Stimulated activated naive CD8-positive, alpha-beta T cell treated with anti-CD3 and anti-CD28 coated beads, Interleukin-15, amount 100 ng/mL, for 72 hours (primary cell): ENCODE results near the gene CD7.
A peak's percentile ranks its signal among the peaks of the same experiment; 100 is the strongest.
"Not testable (repeated sequence)": the region's sequence is repeated elsewhere in the genome, so short reads cannot be mapped to it uniquely, and the experiment has no call there.

Source experiments
- ATAC-seq: fragments of 150-1000 bp; cut with Tn5 transposase; 2 replicates; pipeline ENCODE4 v1.10.0; 2021; ENCODE audit warnings: mild to moderate bottlenecking, moderate library complexity
- DNase-seq, 2 donors: peaks; one replicate each; pipeline ENCODE4 v3.0.0; 2021 to 2022
- H3K27ac Mint-ChIP-seq, 2 donors: one replicate each; pipeline ENCODE4 v1.8.0; 2022; ENCODE audit warnings: mild to moderate bottlenecking in 2 of 2, mixed read lengths in 2 of 2, moderate library complexity in 2 of 2
- H3K27me3 Mint-ChIP-seq: one replicate; pipeline ENCODE4 v1.8.0; 2022; ENCODE audit warnings: mixed read lengths
- H3K4me1 Mint-ChIP-seq: one replicate; pipeline ENCODE4 v1.8.0; 2022; ENCODE audit warnings: mild to moderate bottlenecking, mixed read lengths
- H3K4me3 Mint-ChIP-seq, 2 donors: one replicate each; pipeline ENCODE4 v1.8.0; 2022; ENCODE audit warnings: mild to moderate bottlenecking in 2 of 2, mixed read lengths in 2 of 2, moderate library complexity in 1 of 2
- H3K9me3 Mint-ChIP-seq, 2 donors: one replicate each; pipeline ENCODE4 v1.8.0; 2022; ENCODE audit warnings: mixed read lengths in 2 of 2

CD7 gene

DNA sequence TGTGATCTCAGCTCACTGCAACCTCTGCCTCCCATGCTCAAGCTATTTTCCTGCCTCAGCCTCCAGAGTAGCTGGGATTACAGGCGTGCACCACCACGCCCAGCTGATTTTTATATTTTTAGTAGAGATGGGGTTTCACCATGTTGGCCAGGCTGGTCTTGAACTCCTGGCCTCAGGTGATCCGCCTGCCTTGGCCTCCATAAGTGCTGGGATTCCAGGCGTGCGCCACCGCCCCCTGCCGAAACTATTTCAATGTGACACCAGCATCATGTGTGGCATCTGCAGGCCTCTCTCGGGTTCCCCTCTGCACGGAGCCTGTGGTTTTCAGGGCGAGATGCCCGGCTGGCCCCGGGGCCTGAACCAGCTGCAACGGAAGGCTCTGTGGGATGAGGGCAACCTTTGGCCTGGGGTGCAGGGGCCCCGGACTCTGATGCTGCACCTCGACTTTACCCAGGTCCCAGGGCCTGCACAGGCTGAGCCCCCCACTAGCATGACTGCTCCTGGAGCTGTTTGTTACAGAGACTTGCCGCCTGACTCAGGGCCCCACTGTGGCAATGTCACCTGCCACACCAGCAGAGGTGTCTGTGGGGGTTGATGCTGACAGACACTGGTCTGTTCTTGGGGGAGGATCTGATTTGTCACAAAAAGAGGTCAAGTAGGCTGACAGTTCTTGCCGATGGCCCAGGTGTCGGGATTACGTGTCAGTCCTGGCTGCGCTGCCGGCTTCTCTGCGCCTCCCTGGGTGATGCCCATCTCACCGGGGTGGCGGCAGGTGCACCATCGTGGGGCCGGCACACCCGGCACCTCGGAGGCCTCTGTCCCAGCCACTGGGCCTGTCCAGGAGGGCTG lies 33.0 kb upstream of the CD7 start:
- H3K4me1 Mint-ChIP-seq: peaks cover 23% of the 10 kb centered on the region
- no peak overlapping the region for H3K27ac Mint-ChIP-seq
- ATAC-seq: peak; percentile 32
- peak in 1 of 2 donors; percentile 62 for DNase-seq
- H3K27me3 Mint-ChIP-seq: peaks cover 50% of the 10 kb centered on the region
- no peak overlapping the region for H3K4me3 Mint-ChIP-seq
- H3K9me3 Mint-ChIP-seq: no peaks in the 10 kb centered on the region

DNA sequence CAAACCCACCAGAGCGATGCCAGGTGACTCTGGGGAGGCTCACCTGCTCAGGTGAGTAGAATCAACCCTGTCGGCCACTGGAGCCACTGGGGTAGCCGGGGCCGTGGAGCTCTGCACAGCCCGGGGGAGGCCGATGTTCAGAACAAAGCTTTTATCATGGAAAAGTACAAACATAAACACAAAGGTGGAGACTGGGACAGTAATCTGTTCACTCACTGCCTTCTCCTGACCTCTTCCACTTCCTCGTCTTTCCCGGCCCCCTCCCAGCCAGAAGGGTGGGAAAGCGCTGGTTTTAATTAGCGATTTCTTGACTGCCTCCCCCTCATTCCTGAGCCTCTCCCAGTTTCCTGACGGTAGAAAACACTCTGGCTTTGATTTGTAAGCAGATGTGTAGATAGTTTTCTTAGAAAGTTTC lies 31.9 kb upstream of the CD7 start:
- no peak overlapping the region for H3K27ac Mint-ChIP-seq
- no peak overlapping the region for H3K4me3 Mint-ChIP-seq
- H3K27me3 Mint-ChIP-seq: peaks cover 41% of the 10 kb centered on the region
- no peak for DNase-seq
- no peaks in the 10 kb centered on the region for H3K9me3 Mint-ChIP-seq
- ATAC-seq: no peak
- H3K4me1 Mint-ChIP-seq: peaks cover 23% of the 10 kb centered on the region

DNA sequence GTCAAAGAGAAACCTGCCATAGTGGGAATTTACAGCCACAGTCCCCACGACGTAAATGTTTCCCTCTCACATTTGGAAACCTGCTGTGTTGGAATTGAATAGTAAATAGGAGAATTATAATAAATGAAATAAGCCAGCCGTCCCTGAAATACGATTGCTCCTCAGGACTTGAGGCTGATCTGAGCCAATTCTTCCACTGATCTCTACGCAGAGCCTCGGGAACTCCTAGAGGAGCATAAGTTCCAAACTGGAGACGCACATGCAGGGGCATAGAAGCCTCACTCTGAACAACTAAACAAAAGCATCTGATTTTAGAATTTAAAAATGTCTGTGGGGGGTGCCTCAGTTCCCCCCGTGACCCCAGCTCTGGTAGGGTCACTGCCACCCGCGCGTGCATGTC lies 31.5 kb upstream of the CD7 start:
- peaks cover 41% of the 10 kb centered on the region for H3K27me3 Mint-ChIP-seq
- DNase-seq (no peak), ATAC-seq (no peak)
- H3K27ac Mint-ChIP-seq: no peak overlapping the region
- H3K4me1 Mint-ChIP-seq: peaks cover 23% of the 10 kb centered on the region
- H3K9me3 Mint-ChIP-seq: no peaks in the 10 kb centered on the region
- no peak overlapping the region for H3K4me3 Mint-ChIP-seq

DNA sequence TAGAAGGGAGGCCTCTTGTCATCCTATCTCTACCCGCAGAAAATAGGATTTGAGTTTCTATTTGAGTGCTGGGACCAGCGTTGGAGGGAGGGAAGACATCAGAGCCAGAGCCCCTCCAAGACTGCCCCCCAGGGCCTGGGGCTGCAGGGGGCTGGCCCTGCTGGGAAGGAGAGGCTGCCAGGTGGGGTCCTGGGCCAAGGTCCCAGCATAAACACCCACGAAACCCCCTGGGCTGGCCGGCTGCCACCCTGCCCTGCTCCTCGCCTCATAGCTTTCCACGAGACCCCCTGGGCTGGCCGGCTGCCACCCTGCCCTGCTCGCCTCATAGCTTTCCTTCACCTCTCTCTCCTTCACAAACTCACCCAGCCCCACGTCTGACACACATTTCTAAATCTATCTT lies 31.0 kb upstream of the CD7 start:
- ATAC-seq (no peak), DNase-seq (no peak)
- H3K4me3 Mint-ChIP-seq: no peak overlapping the region
- H3K27me3 Mint-ChIP-seq: peaks cover 41% of the 10 kb centered on the region
- H3K27ac Mint-ChIP-seq: no peak overlapping the region
- no peaks in the 10 kb centered on the region for H3K9me3 Mint-ChIP-seq
- H3K4me1 Mint-ChIP-seq: peaks cover 23% of the 10 kb centered on the region

DNA sequence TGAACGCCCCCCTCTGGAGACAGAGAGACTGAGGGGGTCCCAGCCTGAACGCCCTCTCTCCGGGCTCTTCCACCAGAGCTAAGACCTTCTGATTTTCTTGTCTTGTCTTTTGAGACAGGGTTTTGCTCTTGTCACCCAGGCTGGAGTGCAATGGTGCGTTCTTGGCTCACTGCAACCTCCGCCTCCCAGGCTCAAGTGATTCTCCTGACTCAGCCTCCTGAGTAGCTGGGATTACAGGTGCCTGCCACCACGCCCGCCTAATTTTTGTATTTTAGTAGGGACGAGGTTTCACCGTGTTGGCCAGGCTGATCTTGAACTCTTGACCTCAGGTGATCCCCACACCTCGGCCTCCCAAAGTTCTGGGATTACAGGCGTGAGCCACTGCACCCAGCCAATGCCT lies 30.6 kb upstream of the CD7 start:
- not testable (repeated sequence) for H3K9me3 Mint-ChIP-seq, H3K27ac Mint-ChIP-seq, H3K4me3 Mint-ChIP-seq, ATAC-seq, DNase-seq
- Mint-ChIP-seq H3K4me1 (peaks cover 23% of the 10 kb centered on the region), H3K27me3 (peaks cover 41% of the 10 kb centered on the region)

DNA sequence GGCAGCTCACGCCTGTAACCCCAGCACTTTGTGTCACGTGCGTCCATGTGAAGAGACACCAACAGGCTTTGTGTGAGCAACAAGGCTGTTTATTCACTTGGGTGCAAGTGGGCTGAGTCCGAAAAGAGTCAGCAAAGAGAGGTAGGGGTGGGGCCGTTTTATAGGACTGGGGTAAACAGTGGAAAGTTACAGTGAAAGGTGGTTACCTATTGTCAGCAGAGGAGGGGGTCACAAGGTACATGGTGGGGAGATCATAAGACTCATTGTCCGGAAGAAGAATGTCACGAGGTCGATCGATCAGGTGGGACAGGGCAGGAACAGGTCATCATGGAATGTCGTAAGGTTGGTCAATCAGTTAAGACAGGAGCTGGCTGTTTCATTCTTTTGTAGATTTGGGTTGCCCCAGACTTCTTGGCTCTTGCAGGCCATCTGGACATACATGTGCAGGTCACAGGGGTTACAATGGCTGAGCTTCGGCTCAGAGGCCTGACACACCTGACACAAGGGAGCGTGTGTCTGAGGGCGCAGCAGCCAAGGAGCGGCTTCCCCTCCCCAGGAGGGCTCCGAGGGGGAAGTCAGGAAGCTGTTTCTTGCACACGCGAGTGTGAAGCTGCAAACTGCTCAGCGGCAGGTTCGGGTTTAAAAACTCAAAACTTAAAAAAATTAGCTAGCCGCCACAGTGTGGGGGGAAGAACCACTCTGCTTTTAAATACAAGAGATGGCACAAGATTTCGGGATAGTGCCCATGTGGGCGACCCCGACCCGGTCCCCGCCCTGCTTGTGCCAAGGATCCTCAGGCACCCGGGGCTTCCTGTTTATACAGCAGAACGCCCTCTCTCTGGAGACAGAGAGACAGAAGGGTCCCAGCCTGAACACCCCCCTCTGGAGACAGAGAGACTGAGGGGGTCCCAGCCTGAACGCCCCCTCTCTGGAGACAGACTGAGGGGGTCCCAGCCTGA lies 29.2 kb upstream of the CD7 start:
- Mint-ChIP-seq H3K27me3 (peaks cover 32% of the 10 kb centered on the region), H3K9me3 (no peaks in the 10 kb centered on the region), H3K27ac (no peak overlapping the region), H3K4me1 (peaks cover 13% of the 10 kb centered on the region), H3K4me3 (no peak overlapping the region)
- no peak for DNase-seq
- ATAC-seq: no peak

DNA sequence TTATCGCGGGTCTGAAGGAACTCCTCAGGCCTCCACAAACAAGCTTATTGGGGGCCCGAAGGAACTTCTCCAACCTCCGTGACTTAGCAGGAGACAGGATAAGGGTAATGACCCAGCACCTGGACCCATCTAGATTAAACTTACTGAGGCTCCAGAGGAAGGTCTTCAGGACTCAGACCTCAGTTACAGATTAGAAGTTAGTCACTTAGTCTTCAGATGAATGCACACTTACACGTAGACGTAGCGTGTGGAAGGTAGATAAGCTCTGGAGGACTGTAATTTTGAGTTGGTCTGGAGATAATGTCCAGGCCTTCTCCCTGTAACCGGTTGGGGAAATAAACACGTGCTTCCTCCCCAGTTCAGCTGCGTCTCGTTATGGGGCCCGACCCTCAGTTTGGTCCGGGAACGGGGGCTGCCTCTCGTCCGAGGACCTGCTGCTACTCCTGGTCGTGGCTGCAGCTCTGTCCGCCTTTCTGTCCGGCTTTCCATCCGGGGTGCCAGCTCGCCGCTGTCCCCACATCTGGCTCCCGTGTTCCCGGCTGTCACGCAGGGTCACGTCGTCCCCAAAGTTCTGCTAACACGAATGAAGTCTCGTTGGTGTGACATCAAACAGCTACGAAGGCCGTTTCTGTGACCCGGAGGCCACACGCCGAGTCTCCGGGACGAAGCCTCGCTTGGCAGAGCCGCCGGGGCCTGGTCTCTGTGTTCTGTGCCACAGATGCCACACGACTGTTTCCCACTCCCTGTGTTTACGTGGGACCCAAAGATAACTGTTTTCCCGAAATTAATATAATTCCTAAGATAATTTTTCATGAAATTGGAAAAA lies 28.0 kb upstream of the CD7 start:
- no peak for DNase-seq
- ATAC-seq: no peak

DNA sequence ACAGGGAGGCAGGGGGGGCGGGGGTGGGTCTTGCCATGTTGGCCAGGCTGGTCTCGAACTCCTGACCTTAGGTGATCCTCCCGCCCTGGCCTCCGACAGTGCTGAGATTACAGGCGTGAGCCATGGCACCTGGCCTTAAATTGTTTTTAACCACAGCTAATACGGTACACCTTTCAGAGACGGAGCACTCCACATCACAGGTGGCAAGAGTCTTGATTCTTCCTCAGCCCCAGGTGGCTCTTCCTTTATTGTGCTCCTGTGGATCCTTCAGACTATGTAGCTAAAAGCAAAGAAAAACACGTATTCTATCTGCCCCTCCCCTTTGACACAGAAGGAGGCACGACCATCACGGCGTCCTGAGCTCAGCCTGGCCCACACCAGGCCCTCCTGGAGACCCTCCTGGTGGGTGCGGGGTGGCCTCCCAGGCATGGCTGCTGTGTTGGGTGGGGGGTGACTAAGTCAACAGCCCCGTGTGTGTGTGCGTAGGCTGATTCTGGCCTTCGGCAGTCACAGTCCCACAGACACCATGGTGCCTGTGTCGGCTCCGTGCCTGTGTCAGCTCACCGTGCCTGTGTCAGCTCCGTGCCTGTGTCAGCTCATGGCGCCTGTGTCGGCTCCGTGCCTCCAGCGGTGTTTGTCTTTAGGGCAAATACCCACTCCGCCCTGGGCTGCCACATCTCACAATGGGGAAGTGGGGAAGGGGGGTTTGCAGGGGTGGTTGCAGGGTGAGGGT lies 26.9 kb upstream of the CD7 start:
- DNase-seq (no peak), ATAC-seq (no peak)
- peaks cover 21% of the 10 kb centered on the region for H3K27me3 Mint-ChIP-seq
- no peaks in the 10 kb centered on the region for H3K9me3 Mint-ChIP-seq
- peaks cover 10% of the 10 kb centered on the region for H3K4me1 Mint-ChIP-seq
- H3K4me3 Mint-ChIP-seq: no peak overlapping the region
- no peak overlapping the region for H3K27ac Mint-ChIP-seq

More for the DNA sequence above, 28.0 kb upstream of the CD7 start:
- Mint-ChIP-seq H3K27me3 (peaks cover 26% of the 10 kb centered on the region), H3K9me3 (no peaks in the 10 kb centered on the region), H3K27ac (no peak overlapping the region), H3K4me1 (peaks cover 8% of the 10 kb centered on the region), H3K4me3 (no peak overlapping the region)

DNA sequence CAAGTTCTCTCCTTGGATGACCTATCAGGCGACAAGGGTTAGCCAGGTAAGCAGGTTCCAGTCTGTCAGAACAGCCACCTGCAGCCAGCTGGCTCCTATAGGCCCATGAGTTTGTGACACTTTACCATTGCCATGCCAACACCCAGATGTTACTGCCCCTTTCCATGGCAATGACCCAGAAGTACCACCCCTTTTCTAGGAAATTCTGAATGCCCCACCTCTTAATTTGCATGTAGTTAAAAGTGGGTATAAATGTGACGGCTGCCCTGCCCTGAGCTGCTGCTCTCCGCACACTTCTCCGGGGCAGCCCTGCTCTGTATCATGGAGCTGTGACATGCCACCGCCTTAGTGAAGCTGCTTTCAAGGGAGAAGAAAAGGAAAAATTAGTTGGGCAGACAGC lies 26.2 kb upstream of the CD7 start:
- H3K4me1 Mint-ChIP-seq: peaks cover 15% of the 10 kb centered on the region
- ATAC-seq: no peak

DNA sequence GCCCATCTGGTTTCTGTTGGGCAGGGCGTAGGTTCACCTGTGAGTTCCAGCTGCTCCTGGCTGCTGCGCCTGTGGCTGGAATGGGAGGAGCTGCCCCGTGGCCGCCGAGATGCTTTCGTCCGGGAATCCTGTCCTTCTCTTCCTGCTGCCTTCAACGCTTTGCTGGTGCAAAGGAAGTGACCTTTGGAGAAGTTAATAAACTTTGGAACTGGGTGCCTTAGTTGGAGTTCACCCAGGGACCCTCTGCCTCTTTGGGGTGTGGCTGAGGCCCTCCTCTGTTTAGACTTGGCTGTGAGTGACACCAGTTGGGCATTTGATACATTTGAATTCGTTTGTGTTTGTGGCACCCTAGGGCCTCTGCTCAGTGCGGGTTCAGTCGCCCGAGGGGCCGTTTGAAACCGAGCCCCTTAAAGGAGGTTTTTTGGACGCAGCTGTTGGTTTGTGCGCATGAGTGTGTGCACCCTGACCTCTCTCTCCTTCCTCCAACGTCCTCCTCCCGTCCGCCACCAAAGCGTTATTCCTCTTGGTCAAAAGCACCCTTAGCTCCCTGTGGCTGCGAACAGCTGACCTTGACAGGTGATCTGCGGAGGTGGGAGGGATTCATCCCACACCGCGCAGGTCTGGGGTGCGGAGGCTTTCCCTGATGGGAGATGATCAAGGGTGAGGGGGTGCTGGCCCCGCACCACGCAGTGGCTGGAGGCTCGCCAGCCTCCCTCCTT lies 25.1 kb upstream of the CD7 start:
- Mint-ChIP-seq H3K27ac (no peak overlapping the region), H3K27me3 (peaks cover 9% of the 10 kb centered on the region), H3K9me3 (no peaks in the 10 kb centered on the region), H3K4me1 (peaks cover 15% of the 10 kb centered on the region), H3K4me3 (no peak overlapping the region)
- no peak for DNase-seq
- ATAC-seq: no peak

More for the DNA sequence above, 26.2 kb upstream of the CD7 start:
- Mint-ChIP-seq H3K4me3 (no peak overlapping the region), H3K9me3 (no peaks in the 10 kb centered on the region), H3K27me3 (peaks cover 13% of the 10 kb centered on the region), H3K27ac (no peak overlapping the region)
- DNase-seq: no peak

DNA sequence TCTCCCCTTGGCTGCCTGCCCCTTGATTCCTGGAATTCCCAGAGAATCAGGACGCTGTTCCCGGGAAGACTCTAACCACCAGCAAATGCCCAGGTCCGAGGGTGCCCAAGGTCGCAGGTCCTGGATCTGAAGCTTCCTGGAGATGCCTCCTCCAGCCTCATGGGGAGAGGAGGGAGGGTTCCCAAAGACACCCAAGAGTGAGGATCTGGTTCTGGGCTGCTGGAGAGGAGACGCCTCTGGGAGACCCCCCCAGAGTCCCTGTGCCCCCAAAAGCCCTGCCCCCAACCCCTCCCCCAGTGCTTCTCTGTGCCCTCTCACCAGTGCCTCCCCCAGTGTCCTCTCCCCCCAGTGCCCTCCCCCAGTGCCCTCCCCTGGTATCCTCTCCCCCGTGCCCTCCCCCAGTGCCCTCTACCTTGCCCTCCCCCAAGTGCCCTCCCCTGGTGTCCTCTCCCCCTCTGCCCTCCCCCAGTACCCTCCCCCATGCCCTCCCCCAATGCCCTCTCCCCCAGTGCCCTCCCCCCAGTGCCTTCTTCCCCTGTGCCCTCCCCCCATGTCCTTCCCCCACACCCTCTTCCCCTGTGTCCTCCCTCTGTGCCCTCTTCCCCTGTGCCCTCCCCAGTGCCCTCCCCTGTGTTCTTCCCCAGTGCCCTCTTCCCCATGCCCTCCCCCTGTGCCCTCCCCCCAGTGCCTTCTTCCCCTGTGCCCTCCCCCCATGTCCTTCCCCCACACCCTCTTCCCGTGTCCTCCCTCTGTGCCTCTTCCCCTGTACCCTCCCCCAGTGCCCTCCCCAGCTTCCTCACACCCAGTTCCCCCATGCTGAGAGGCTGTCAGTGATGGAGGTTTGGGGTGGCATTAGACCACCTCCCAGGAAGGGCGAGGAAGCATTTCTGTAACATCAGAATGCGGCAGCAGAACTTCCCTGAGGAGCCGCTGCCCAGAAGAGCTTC lies 22.5 kb upstream of the CD7 start:
- ATAC-seq (peak; percentile 56), DNase-seq (no peak)
- Mint-ChIP-seq H3K9me3 (no peaks in the 10 kb centered on the region), H3K4me3 (no peak overlapping the region), H3K27ac (no peak overlapping the region), H3K27me3 (peaks cover 4% of the 10 kb centered on the region), H3K4me1 (peaks cover 26% of the 10 kb centered on the region)

DNA sequence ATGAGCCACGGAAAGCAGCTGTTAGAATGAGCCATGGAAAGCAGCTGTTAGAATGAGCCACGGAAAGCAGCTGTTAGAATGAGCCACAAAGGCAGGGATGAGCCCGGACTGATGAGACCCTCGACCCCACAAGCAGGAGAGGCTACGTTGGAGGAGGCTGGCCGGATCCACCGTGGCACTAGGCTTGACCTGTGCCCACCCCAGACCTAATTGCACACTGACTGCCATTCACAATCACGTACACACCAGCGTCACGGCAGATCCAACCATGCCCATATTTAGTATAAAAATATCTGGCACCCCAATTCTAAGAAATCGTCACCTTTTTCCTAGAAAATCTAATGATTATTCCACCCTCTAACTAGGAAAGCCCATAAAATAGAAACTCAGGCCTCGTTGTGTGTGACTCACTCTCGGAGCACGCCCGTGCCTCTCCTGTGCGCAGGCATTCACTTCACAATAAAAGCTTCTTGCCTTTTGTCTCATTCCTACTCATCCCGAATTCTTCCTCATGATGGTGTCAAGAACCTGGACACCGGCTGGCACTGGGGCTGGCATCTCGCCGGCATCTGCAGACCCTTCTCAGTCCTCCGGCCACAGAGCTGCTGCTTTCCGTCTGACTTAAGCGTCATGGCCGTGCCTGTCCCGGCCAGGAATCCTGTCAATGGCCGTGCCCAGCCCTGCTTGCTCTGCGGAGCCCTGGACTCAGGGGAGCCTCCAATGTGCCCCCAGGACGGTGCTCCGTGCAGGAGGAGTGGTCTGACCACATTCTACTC lies 21.6 kb upstream of the CD7 start:
- Mint-ChIP-seq H3K27ac (no peak overlapping the region), H3K4me1 (peaks cover 34% of the 10 kb centered on the region), H3K9me3 (no peaks in the 10 kb centered on the region), H3K4me3 (no peak overlapping the region), H3K27me3 (peaks cover 8% of the 10 kb centered on the region)
- DNase-seq (no peak), ATAC-seq (no peak)
